Posterior vena cava (tissue), 2 donors: ENCODE results near the gene TNFAIP3. TPM values are rescaled to one million over a fixed set of nuclear protein-coding genes. Genes with fewer than 3 reads are reported as not detected.

Experiments used
- DNase-seq: peaks from one replicate; pipeline ENCODE4 v3.0.0-alpha.2; 2020; ENCODE audit warnings: low spot score
- intact Hi-C, 2 donors: fragments of 100-400 bp; cut with DNase I; formaldehyde crosslinking; loops; one replicate each; pipeline versions ENCODE4 v1.14.1 to v1.14.2; 2022 to 2023
- total RNA-seq, 2 donors: library from RNA; stranded (reverse); fragmentation: NEBNext Ultra II Directional; extraction: Animal tissue kit (Norgen Biotek cat#: 25700); gene quantifications; one replicate each; pipeline ENCODE4 v1.2.1, GENCODE V29; 2021
- donor health status: DM: yes; HTN: yes; CAD: no.
- donor health status: DM: yes; HTN: yes; CAD: no.

Gene TNFAIP3
- total RNA-seq, 2 donors from 2014 or later: 19.0 to 28.6 TPM

GRCh38 chr6:137873273-137873762 is 6.3 kb downstream of the TNFAIP3 start:
- intact Hi-C loops: loop anchor here in 1 of 2 donors (10.0 kb wide), 1 partner anchor 61 kb away; no protein-coding TSS in a partner anchor
- DNase-seq: no peak

DNA sequence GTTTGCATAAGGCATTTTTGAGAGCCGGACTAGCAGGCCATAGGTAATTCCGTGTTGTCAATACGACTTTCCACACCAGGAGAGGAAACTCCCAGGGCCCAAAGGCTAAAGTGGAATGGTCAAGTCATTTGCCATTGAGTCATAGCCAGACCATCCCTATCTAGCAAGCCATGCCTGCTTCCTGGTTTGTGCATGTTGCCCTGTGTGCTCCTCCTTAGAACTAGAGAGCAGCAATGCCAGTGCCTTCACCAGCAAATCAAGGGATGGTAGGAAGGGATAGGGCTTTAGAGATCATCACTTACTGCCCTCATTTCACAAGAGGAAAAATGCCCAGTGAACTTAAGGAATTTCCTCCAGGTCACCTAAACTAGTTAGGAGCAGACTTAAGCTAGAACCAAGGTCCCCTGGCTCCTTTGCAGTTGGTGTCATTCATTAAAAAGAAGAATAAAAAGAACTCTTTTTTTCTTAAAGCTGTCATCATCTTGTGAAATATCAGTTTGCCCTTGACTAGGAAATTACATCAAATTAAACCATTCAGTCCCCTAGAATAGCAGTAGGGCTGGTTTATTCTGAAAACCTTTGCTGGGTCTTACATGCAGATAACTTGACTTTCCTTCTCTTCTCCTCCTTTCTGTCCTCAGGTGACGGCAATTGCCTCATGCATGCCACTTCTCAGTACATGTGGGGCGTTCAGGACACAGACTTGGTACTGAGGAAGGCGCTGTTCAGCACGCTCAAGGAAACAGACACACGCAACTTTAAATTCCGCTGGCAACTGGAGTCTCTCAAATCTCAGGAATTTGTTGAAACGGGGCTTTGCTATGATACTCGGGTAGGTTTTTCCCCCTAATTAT is 7.4 kb downstream of the TNFAIP3 start:
- no peak for DNase-seq
- intact Hi-C loops: loop anchor here in 1 of 2 donors (10.0 kb wide), 1 partner anchor 60 kb away; no protein-coding TSS in a partner anchor

- DNase-seq: no peak
- intact Hi-C loops: loop anchor here in 1 of 2 donors (10.0 kb wide), 1 partner anchor 60 kb away; no protein-coding TSS in a partner anchor
These were observed 8.0 kb downstream of the TNFAIP3 start for GRCh38 chr6:137875058-137875520.

DNA sequence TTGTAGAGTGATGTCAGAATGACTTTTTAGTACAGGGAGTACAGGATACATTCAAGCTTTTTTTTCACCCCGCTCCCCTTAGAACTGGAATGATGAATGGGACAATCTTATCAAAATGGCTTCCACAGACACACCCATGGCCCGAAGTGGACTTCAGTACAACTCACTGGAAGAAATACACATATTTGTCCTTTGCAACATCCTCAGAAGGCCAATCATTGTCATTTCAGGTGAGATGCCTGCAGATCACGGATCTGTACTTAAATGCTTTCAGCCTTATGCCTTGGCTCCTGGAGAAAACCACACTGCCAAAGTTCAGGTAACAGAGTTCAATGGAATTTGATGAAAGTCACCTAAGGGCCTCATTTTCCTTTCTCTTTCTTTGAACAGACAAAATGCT is 8.5 kb downstream of the TNFAIP3 start:
- intact Hi-C loops: loop anchor here in 1 of 2 donors (10.0 kb wide), 1 partner anchor 59 kb away; no protein-coding TSS in a partner anchor
- no peak for DNase-seq

GRCh38 chr6:137876547-137876946 is 9.5 kb downstream of the TNFAIP3 start:
- intact Hi-C loops: loop anchor here in 1 of 2 donors (10.0 kb wide), 1 partner anchor 58 kb away; no protein-coding TSS in a partner anchor
- no peak for DNase-seq

DNA sequence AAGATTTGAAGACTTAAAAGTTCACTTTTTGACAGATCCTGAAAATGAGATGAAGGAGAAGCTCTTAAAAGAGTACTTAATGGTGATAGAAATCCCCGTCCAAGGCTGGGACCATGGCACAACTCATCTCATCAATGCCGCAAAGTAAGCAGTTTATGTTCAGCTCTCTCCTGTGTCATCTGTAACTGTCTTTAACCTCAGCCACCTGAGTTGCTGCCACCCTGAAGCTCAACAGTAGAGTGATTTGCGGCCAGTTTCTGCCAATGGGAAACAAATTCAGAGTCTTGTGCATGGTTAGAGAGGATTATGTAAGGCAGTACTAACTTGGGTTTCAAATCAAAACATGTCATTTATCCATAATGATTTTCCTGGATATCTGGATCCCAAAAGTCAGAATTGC is 10.1 kb downstream of the TNFAIP3 start:
- intact Hi-C loops: loop anchor here in 1 of 2 donors (10.0 kb wide), 1 partner anchor 58 kb away; no protein-coding TSS in a partner anchor
- DNase-seq: no peak

DNA sequence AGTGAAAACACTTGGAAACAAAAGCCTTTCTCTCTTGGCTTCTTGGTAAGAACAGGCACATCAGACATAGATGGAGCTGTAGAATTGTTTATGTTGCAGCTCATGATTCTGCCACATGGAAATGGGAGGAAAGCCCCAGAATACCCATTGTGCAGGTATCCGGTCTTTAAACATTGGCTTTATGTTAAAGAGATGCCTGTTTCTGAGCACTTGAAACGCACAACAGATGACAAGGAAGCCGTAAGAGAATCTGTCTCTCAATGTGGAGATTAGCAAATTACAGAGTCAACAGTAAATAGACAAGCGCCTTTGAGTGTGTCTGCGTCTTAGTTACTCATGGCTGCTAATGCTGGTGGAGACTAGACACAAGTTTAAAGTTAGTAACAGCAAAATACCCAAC is 10.5 kb downstream of the TNFAIP3 start:
- intact Hi-C loops: loop anchor here in 1 of 2 donors (10.0 kb wide), 1 partner anchor 57 kb away; no protein-coding TSS in a partner anchor
- no peak for DNase-seq

- intact Hi-C loops: loop anchor here in 1 of 2 donors (10.0 kb wide), 1 partner anchor 57 kb away; no protein-coding TSS in a partner anchor
These were observed 11.0 kb downstream of the TNFAIP3 start for GRCh38 chr6:137878029-137878428.

GRCh38 chr6:137878486-137879285 is 11.6 kb downstream of the TNFAIP3 start:
- no peak for DNase-seq
- intact Hi-C loops: loop anchor here in 1 of 2 donors (10.0 kb wide), 1 partner anchor 56 kb away; no protein-coding TSS in a partner anchor

More at GRCh38 chr6:137878029-137878428, 11.0 kb downstream of the TNFAIP3 start:
- no peak for DNase-seq

DNA sequence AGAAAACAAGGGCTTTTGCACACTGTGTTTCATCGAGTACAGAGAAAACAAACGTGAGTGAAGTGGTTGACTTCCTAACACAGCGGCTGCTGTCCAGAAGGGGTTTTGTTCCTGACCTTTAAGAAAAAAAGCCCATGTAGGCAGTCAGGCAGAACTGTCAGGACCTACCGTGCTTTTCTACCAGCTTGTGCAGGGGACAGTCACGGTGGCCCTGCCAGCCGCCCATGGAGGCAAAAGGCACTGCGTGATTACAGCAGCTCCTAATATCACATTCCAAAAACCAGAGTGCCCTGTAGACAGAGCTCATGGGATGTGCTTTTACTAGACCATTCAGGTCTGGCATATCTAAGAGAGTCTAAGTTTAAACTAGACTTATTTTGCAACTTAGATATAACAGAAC is 12.2 kb downstream of the TNFAIP3 start:
- intact Hi-C loops: loop anchor here in 1 of 2 donors (10.0 kb wide), 1 partner anchor 56 kb away; no protein-coding TSS in a partner anchor
- DNase-seq: no peak

GRCh38 chr6:137879885-137880745 is 13.1 kb downstream of the TNFAIP3 start:
- intact Hi-C loops: loop anchor here in 1 of 2 donors (10.0 kb wide), 1 partner anchor 55 kb away; no protein-coding TSS in a partner anchor
- no peak for DNase-seq

- intact Hi-C loops: no loop called here
- DNase-seq: no peak
These were observed 13.9 kb downstream of the TNFAIP3 start for GRCh38 chr6:137880746-137881521.

DNA sequence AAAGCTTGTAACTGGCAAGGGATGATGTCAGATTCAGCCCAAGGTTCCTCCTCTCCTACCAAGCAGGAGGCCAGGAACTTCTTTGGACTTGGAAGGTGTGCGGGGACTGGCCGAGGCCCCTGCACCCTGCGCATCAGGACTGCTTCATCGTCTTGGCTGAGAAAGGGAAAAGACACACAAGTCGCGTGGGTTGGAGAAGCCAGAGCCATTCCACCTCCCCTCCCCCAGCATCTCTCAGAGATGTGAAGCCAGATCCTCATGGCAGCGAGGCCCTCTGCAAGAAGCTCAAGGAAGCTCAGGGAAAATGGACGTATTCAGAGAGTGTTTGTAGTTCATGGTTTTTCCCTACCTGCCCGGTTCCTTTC is 14.4 kb downstream of the TNFAIP3 start:
- DNase-seq: no peak
- intact Hi-C loops: no loop called here

GRCh38 chr6:137882225-137882961 is 15.3 kb downstream of the TNFAIP3 start:
- intact Hi-C loops: no loop called here
- DNase-seq: no peak

DNA sequence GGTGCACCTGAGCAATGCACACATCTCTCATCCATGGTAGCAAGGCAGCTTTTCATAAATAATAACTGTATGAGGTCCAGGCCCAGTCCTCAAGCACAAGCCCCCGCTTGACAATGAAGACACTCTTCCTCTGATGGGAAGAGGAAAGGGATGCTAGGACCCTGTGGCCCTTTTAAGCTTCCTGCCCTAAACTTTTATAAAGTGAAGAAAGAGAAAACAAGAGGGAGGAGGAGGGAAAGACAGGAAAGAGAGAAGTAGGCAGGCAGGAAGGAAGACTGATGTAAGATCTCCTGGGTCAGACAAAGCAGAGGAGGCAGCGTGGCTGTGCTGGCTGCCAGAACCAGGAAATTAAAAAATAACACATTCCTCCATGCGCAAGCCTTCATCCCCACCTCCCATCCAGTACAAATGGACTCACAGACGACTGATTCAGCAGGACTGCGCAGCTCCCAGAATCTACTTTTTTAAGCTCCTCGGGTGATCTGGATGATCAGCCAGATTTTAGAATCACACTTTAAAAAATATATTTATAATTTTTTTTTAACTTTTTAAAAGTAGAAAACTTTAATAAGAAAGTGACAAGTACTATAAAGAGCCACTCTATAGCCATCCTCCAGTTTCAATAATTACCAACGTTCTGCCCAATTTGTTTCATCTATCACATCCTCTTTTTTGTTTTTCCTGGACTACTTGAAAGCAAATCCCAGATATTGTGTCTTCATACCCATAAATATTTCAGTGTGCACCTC is 16.5 kb downstream of the TNFAIP3 start:
- DNase-seq: no peak
- intact Hi-C loops: no loop called here
